Stomach smooth muscle (tissue), 2 donors: ENCODE results near the gene PCDHA5.
"Not testable (repeated sequence)": the region's sequence is repeated elsewhere in the genome, so short reads cannot be mapped to it uniquely, and the experiment has no call there.

ENCODE experiments used
- H3K27ac ChIP-seq: one replicate; pipeline ENCODE4 v1.7.0; 2013; ENCODE audit warnings: mild to moderate bottlenecking, low read length, inconsistent platforms
- H3K27me3 ChIP-seq, 2 donors: one replicate each; pipeline ENCODE4 v1.7.0; 2013; ENCODE audit warnings: low read length in 2 of 2; ENCODE audit not compliant: insufficient read depth in 2 of 2, control insufficient read depth in 1 of 2
- H3K36me3 ChIP-seq, 2 donors: one replicate each; pipeline ENCODE4 v1.7.0; 2013; ENCODE audit warnings: low read length in 2 of 2; ENCODE audit not compliant: control insufficient read depth in 2 of 2, insufficient read depth in 2 of 2
- H3K4me1 ChIP-seq: one replicate; pipeline ENCODE4 v1.7.0; 2013; ENCODE audit warnings: low read length; ENCODE audit not compliant: control insufficient read depth, insufficient read depth
- H3K4me3 ChIP-seq, 2 donors: one replicate each; pipeline ENCODE4 v1.7.0; 2013; ENCODE audit warnings: low read length in 2 of 2
- H3K9ac ChIP-seq, 2 donors: one replicate each; pipeline ENCODE4 v1.7.0; 2013; ENCODE audit warnings: low read length in 2 of 2, mild to moderate bottlenecking in 1 of 2
- H3K9me3 ChIP-seq, 2 donors: one replicate each; pipeline ENCODE4 v1.7.0; 2013; ENCODE audit warnings: low read length in 2 of 2; ENCODE audit not compliant: control insufficient read depth in 2 of 2
- donor health status: healthy.
- donor health status: Pancreatic carcinoma.

Gene PCDHA5

DNA sequence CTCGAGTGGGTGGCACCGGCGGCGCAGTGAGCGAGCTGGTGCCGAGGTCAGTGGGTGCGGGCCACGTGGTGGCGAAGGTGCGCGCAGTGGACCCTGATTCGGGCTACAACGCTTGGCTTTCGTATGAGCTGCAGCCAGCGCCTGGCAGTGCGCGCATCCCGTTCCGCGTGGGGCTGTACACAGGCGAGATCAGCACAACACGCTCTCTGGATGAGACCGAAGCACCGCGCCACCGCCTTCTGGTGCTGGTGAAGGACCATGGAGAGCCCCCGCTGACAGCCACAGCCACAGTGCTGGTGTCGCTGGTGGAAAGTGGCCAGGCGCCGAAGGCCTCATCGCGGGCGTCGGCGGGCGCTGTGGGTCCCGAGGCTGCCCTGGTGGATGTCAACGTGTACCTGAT lies 2.1 kb downstream of the PCDHA5 start:
- Histone ChIP-seq H3K27me3 (peaks cover 12 to 18% of the 10 kb centered on the region in 2 donors), H3K27ac (no peak overlapping the region), H3K9me3 (peaks cover 1 to 13% of the 10 kb centered on the region in 2 donors), H3K9ac (no peak overlapping the region), H3K4me1 (no peaks in the 10 kb centered on the region), H3K36me3 (no peaks in the 10 kb centered on the region), H3K4me3 (no peak overlapping the region)

DNA sequence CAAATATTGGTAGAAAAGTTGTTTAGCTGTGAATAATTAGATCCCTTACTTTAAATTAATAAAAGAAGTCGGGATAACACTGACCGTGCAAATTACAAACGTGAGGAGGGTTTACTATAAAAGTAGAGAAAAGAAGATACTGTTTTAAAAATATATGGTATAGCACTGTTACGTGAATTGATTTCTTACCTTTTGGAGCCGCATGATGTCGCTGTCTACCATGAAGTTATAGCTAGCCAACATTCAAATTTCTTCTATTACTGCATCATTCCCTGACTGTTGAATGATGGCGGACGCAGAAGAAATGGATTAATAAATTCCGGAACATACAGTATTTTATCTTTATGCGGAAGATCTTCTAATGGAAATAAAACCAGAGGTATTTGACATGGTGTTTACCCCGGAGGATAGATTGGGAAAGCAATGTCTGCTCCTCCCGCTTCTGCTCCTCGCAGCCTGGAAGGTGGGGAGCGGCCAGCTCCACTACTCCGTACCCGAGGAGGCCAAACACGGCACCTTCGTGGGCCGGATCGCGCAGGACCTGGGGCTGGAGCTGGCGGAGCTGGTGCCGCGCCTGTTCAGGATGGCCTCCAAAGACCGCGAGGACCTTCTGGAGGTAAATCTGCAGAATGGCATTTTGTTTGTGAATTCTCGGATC lies 6.4 kb downstream of the PCDHA5 start, which contains the start of gene PCDHA6:
Gene PCDHA6, plus strand, starts transcription at position 257 of the 658 bp plus-strand sequence. Its CDS starts 132 bp downstream, at position 389.
- Histone ChIP-seq H3K27me3 (peaks cover 7 to 21% of the 10 kb centered on the region in 2 donors), H3K4me3 (no peak within 1 kb of the TSS), H3K36me3 (no peaks in the 10 kb centered on the region), H3K4me1 (no peaks in the 10 kb centered on the region), H3K9me3 (peaks cover 2 to 11% of the 10 kb centered on the region in 2 donors), H3K27ac (no peak within 1 kb of the TSS), H3K9ac (no peak within 1 kb of the TSS)

- no peak overlapping the region for H3K27ac ChIP-seq
- H3K9me3 ChIP-seq, result peaks cover 2 to 8% of the 10 kb centered on the region in 2 donors
- no peak overlapping the region for H3K9ac ChIP-seq
- H3K4me3 ChIP-seq, result no peak overlapping the region
- peaks cover 7 to 21% of the 10 kb centered on the region in 2 donors for H3K27me3 ChIP-seq
- H3K4me1 ChIP-seq, result no peaks in the 10 kb centered on the region
- H3K36me3 ChIP-seq, result no peaks in the 10 kb centered on the region
These were observed 6.9 kb downstream of the PCDHA5 start for GRCh38 chr5:140828362-140828737.

- not testable (repeated sequence) for H3K4me3 ChIP-seq, H3K36me3 ChIP-seq, H3K27ac ChIP-seq, H3K9ac ChIP-seq, H3K9me3 ChIP-seq, H3K4me1 ChIP-seq
- H3K27me3 ChIP-seq, result peaks cover 6 to 18% of the 10 kb centered on the region in 2 donors
These were observed 8.4 kb downstream of the PCDHA5 start for GRCh38 chr5:140829511-140830501.

- Histone ChIP-seq H3K27me3 (peaks cover 11 to 16% of the 10 kb centered on the region in 2 donors), H3K9ac (no peak within 1 kb of the TSS), H3K27ac (no peak within 1 kb of the TSS), H3K4me1 (no peaks in the 10 kb centered on the region), H3K4me3 (peak within 1 kb of the TSS in 1 of 2 donors; percentile 44), H3K36me3 (no peaks in the 10 kb centered on the region), H3K9me3 (peaks cover 0 to 9% of the 10 kb centered on the region in 2 donors)
These were observed 12.6 kb downstream of the PCDHA5 start, which contains the start of gene PCDHA7 for GRCh38 chr5:140833993-140834392. PCDHA7 (plus strand) TSS chr5:140834269; CDS start chr5:140834384, 115 bp downstream.

GRCh38 chr5:140834439-140835008 lies 13.1 kb downstream of the PCDHA5 start:
- H3K27ac ChIP-seq, H3K4me1 ChIP-seq, H3K9me3 ChIP-seq, H3K9ac ChIP-seq, H3K36me3 ChIP-seq: not testable (repeated sequence)
- Histone ChIP-seq H3K27me3 (peaks cover 11 to 16% of the 10 kb centered on the region in 2 donors), H3K4me3 (peak overlapping the region in 1 of 2 donors; percentile 44)

DNA sequence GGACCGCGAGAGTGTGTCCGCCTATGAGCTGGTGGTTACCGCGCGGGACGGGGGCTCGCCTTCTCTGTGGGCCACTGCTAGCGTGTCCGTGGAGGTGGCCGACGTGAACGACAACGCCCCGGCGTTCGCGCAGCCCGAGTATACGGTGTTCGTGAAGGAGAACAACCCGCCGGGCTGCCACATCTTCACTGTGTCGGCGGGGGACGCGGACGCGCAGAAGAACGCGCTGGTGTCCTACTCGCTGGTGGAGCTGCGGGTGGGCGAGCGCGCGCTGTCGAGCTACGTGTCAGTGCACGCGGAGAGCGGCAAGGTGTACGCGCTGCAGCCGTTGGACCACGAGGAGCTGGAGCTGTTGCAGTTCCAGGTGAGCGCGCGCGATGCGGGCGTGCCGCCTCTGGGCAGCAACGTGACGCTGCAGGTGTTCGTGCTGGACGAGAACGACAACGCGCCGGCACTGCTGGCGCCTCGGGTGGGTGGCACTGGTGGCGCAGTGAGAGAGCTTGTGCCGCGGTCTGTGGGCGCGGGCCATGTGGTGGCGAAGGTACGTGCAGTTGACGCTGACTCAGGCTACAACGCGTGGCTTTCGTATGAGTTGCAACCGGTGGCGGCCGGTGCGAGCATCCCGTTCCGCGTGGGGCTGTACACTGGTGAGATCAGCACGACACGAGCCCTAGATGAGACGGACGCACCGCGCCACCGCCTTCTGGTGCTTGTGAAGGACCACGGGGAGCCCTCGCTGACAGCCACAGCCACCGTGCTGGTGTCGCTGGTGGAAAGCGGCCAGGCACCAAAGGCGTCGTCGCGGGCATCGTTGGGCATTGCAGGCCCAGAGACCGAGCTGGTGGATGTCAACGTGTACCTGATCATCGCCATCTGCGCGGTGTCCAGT lies 14.5 kb downstream of the PCDHA5 start:
- H3K27me3 ChIP-seq, result peaks cover 11 to 13% of the 10 kb centered on the region in 2 donors

DNA sequence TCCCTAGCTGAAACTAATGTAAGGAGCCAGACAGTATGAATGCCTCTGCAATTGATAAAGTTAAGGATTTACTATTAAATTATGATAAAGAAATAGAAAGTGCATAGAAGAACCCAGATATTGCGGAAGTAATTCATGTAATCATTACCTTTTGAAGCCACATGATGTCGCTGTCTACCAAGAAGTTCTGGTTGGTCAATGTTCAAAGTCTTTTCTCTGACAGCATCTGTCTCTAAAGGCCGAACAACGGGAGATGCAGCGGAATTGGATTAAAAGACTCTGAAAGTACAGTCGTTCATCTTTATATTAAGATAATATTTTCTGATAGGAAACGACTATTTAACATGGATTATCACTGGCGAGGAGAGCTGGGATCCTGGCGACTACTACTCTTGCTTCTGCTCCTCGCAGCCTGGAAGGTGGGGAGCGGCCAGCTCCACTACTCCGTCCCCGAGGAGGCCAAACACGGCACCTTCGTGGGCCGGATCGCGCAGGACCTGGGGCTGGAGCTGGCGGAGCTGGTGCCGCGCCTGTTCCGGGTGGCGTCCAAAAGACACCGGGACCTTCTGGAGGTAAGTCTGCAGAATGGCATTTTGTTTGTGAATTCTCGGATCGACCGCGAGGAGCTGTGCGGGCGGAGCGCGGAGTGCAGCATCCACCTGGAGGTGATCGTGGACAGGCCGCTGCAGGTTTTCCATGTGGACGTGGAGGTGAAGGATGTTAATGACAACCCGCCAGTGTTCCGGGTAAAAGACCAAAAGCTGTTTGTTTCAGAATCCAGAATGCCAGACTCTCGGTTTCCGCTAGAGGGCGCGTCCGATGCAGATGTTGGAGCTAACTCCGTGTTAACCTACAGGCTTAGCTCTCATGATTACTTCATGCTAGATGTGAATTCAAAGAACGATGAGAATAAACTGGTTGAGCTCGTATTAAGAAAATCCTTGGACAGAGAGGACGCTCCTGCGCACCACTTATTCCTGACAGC lies 19.9 kb downstream of the PCDHA5 start, which contains the start of gene PCDHA8:
Gene PCDHA8, plus strand, starts transcription at position 210 of the 985 bp plus-strand sequence. Its CDS starts 135 bp downstream, at position 345.
- Histone ChIP-seq H3K36me3 (no peaks in the 10 kb centered on the region), H3K4me1 (no peaks in the 10 kb centered on the region), H3K9me3 (peaks cover 0 to 16% of the 10 kb centered on the region in 2 donors), H3K27me3 (peaks cover 0 to 2% of the 10 kb centered on the region in 2 donors), H3K27ac (no peak within 1 kb of the TSS), H3K4me3 (no peak within 1 kb of the TSS), H3K9ac (no peak within 1 kb of the TSS)

More for the DNA sequence above, 14.5 kb downstream of the PCDHA5 start:
- H3K9me3 ChIP-seq, result peaks cover 0 to 9% of the 10 kb centered on the region in 2 donors
- no peaks in the 10 kb centered on the region for H3K4me1 ChIP-seq
- no peak overlapping the region for H3K9ac ChIP-seq
- H3K36me3 ChIP-seq, result no peaks in the 10 kb centered on the region
- H3K4me3 ChIP-seq, result no peak overlapping the region
- no peak overlapping the region for H3K27ac ChIP-seq
